AG04450 (cell line): ENCODE results near the gene TBC1D8. TPM values are rescaled to one million over a fixed set of nuclear protein-coding genes. Genes with fewer than 3 reads are reported as not detected.

Source experiments
- CTCF ChIA-PET: fragments of 300-600, 350-600 bp; formaldehyde crosslinking; extraction: SDS; loops from one replicate; lab custom pipeline; 2022; ENCODE audit warnings: antibody characterized with exemption, inconsistent platforms; lab: Charles Lee
- POLR2A ChIA-PET: fragments of 350-600 bp; formaldehyde crosslinking; extraction: SDS; loops from one replicate; lab custom pipeline; 2021; ENCODE audit warnings: antibody characterized with exemption, inconsistent platforms; lab: Yijun Ruan, JAX
- DNase-seq: peaks from one replicate; pipeline ENCODE4 v3.0.0-alpha.2; 2011; ENCODE audit warnings: low read depth, low spot score
- H3K27ac ChIP-seq: one replicate; pipeline ENCODE4 v1.5.1; 2012; ENCODE audit warnings: low read depth, low read length, control low read depth
- H3K27me3 ChIP-seq: one replicate; pipeline ENCODE4 v1.6.0; 2012; ENCODE audit warnings: low read length; ENCODE audit not compliant: control insufficient read depth, insufficient read depth
- H3K4me3 ChIP-seq: 2 replicates; pipeline ENCODE4 v1.5.1; 2011; ENCODE audit warnings: mild to moderate bottlenecking, low read depth, low read length, control low read depth
- H3K9me3 ChIP-seq: 2 replicates; pipeline ENCODE4 v1.5.1; 2012; ENCODE audit warnings: low read length; ENCODE audit not compliant: control insufficient read depth, insufficient read depth
- polyA plus RNA-seq: library from polyadenylated mRNA; depleted of rRNA; stranded (reverse); fragments of >200 nt; gene quantifications from 2 replicates; pipeline ENCODE4 v1.2.3, GENCODE V29; 2011; rRNA removed
- small RNA-seq: library from RNA; depleted of rRNA; stranded (forward); fragments of <200 nt; gene quantifications from one replicate; pipeline ENCODE3, GENCODE V24; 2012; ENCODE audit warnings: low read depth; ENCODE audit not compliant: insufficient read length
- TF ChIP-seq, protein P1 (sequence below): IDR thresholded peaks from 2 replicates; pipeline ENCODE4 v1.5.1; 2011; ENCODE audit warnings: low read depth, low read length, control low read depth, inconsistent platforms

The TBC1D8 gene
- polyA plus RNA-seq, 1 experiment: 2.5 TPM

DNA sequence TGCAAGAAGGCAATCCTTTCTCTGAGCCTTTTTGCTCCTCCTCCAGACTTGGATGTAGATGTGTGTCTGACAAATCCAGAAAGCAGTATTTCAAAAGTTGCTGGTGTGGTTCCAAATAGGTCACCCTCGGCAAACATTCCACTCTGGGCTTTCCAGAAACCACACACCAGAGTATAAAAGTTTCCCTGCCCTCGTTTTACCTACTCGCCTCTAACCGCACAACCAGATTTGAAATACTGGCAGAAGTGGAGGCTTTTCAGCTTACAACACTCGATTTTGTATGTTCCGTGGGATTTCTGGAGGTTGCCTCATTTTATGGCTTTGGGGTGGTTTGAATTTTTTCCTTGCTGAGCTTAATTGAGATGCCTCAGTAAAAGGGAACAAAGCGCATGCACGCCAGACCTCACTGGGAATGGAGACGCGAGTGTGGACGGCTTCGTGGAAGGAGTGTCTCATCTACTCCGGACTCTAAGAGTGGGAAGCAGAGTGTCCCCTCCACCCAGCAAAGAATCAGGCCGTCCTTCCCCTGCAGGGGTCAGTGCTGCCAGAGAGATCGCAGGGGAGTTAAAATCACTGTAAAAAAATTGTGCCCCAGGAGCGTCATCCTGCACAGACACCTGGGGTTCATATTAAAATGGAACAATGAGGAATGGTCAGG is 193.1 kb downstream of the TBC1D8 start:
- ChIA-PET POLR2A (no interaction called here), CTCF (interaction anchor here (1.4 to 1.5 kb wide), 2 partner anchors 27 to 347 kb away, joined by 3 read pairs; no protein-coding TSS in a partner anchor)
- DNase-seq: peak; percentile 55
- Histone ChIP-seq H3K27ac (peak overlapping the region; percentile 52), H3K4me3 (no peak overlapping the region), H3K9me3 (peaks cover 2% of the 10 kb centered on the region; the same call in 1 of the 2 replicates), H3K27me3 (no peaks in the 10 kb centered on the region)
- TF ChIP-seq, protein P1, sequence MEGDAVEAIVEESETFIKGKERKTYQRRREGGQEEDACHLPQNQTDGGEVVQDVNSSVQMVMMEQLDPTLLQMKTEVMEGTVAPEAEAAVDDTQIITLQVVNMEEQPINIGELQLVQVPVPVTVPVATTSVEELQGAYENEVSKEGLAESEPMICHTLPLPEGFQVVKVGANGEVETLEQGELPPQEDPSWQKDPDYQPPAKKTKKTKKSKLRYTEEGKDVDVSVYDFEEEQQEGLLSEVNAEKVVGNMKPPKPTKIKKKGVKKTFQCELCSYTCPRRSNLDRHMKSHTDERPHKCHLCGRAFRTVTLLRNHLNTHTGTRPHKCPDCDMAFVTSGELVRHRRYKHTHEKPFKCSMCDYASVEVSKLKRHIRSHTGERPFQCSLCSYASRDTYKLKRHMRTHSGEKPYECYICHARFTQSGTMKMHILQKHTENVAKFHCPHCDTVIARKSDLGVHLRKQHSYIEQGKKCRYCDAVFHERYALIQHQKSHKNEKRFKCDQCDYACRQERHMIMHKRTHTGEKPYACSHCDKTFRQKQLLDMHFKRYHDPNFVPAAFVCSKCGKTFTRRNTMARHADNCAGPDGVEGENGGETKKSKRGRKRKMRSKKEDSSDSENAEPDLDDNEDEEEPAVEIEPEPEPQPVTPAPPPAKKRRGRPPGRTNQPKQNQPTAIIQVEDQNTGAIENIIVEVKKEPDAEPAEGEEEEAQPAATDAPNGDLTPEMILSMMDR: no peak

Small RNA genes lying within 50 kb of the gene (small RNA-seq; reads per million reads assigned to genes)
- gene BBIP1P1: not detected

Other genes starting within 250 kb of the TBC1D8 start
- gene RPL31, start 149.1 kb downstream of the TBC1D8 start, polyA plus RNA-seq: 2,534 and 2,992 TPM in 2 replicates
- 66.8 and 68.5 TPM in 2 replicates for gene CNOT11, start 101.5 kb upstream of the TBC1D8 start, polyA plus RNA-seq
- 15.5 and 18.8 TPM in 2 replicates for gene RNF149, start 157.3 kb upstream of the TBC1D8 start, polyA plus RNA-seq
- not detected in 2 replicates for gene CREG2, start 236.1 kb upstream of the TBC1D8 start, polyA plus RNA-seq